Cardiac fibroblast (primary cell): ENCODE results near the gene SLC2A10.

Experiments
- DNase-seq, 2 donors: peaks; one replicate each; pipeline versions ENCODE4 v3.0.0 to v3.0.0-alpha.2; 2010; ENCODE audit warnings: low read depth in 2 of 2
- H3K4me3 ChIP-seq, 2 donors: replicated peaks in 1 of 2; 1 replicate in 1 of 2; 2 replicates in 1 of 2; pipeline ENCODE4 v1.5.1; 2011; ENCODE audit warnings: low read depth in 2 of 2, low read length in 2 of 2, mild to moderate bottlenecking in 2 of 2, moderate library complexity in 1 of 2
- CTCF ChIP-seq: IDR thresholded peaks from one replicate; pipeline ENCODE4 v1.5.1; 2011; ENCODE audit warnings: low read depth, mild to moderate bottlenecking, low read length, inconsistent platforms

The SLC2A10 gene

DNA sequence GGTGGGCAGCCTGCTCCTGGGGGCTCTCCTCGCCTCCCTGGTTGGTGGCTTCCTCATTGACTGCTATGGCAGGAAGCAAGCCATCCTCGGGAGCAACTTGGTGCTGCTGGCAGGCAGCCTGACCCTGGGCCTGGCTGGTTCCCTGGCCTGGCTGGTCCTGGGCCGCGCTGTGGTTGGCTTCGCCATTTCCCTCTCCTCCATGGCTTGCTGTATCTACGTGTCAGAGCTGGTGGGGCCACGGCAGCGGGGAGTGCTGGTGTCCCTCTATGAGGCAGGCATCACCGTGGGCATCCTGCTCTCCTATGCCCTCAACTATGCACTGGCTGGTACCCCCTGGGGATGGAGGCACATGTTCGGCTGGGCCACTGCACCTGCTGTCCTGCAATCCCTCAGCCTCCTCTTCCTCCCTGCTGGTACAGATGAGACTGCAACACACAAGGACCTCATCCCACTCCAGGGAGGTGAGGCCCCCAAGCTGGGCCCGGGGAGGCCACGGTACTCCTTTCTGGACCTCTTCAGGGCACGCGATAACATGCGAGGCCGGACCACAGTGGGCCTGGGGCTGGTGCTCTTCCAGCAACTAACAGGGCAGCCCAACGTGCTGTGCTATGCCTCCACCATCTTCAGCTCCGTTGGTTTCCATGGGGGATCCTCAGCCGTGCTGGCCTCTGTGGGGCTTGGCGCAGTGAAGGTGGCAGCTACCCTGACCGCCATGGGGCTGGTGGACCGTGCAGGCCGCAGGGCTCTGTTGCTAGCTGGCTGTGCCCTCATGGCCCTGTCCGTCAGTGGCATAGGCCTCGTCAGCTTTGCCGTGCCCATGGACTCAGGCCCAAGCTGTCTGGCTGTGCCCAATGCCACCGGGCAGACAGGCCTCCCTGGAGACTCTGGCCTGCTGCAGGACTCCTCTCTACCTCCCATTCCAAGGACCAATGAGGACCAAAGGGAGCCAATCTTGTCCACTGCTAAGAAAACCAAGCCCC, 16.0 kb downstream of the SLC2A10 start:
- TF ChIP-seq CTCF, result no peak
- no peak for DNase-seq
- H3K4me3 ChIP-seq, result no peak overlapping the region

DNA sequence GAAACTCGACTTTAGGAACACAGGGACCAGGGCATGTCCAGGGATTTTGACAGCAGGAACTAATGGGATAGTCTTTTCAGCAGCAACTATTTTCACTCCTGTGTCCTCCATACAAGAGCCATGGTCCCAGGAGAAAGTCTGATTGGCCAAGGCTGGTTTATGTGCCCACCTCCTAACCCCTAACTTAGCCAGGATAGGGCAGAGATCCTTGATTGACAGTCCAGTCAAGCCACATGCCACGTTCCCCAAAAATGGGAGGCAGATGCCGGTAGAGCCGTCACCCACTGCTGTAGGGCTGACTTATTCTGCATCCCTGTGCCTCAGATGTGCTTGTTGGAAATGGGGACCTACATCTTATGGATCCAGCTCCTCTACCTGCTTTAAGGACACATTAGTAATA, 22.3 kb downstream of the SLC2A10 start:
- H3K4me3 ChIP-seq, result no peak overlapping the region
- DNase-seq, result no peak
- TF ChIP-seq CTCF, result no peak

DNA sequence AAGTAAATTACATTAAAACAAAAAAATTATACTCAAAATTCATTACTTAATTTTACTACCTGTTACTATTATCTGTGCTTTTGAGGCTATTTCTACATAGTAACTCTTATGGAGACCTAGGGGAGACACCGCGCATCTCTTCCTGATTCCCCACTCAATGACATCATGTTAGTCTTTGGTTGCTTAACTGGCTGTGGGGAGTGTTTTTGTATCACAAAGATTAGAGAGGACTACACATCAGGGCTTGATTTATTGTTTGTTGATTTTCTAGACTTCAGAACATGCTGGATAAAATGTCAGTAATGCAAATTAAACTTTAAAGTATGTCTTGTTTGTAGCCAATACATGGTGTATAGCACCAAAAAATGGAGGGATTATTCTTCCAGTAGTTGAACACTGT, 26.0 kb downstream of the SLC2A10 start:
- no peak for TF ChIP-seq CTCF
- DNase-seq, result no peak
- no peak overlapping the region for H3K4me3 ChIP-seq

DNA sequence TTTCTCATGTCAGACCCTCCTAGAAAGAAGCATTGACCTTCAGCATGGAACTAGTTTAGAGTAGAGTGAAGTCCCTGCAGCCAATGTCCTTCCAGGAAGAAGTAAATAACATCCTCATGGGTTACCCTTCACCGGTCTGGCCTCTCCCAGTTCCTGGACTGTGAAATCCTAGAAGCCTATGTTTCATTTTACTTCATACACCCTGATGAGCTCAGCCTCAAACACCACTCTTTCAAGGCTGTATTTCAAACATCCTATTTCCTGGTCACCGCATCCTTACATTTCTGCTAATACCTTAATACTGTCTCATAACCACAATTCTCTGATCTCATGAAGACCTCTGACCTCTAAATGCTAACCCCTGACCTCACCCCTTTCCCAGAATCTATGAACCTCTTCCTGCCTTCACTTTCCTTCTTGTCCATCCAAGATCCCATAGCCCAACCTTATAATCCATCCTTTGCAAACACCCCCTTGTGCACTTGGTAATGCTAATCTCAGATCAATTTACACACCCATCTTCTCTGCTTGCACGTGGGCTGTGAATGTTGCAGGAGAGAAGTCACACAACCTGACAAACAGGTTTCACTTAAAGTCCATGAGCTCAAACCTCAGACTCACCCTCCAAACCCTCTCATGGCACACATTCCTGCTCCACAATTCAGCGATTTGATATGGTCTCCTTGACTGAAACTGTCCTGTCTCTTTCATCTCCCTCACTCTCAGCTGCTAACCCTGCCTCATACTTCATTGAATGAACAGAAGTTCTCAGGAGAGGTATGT, 30.2 kb downstream of the SLC2A10 start:
- no peak overlapping the region for H3K4me3 ChIP-seq
- no peak for DNase-seq
- TF ChIP-seq CTCF, result no peak

GRCh38 chr20:46740214-46740609, 30.8 kb downstream of the SLC2A10 start:
- DNase-seq, result no peak
- H3K4me3 ChIP-seq, result no peak overlapping the region

More at GRCh38 chr20:46740214-46740609, 30.8 kb downstream of the SLC2A10 start:
- TF ChIP-seq CTCF, result no peak
